ENCODE results near the gene SLC25A51.

SLC25A51 gene

DNA sequence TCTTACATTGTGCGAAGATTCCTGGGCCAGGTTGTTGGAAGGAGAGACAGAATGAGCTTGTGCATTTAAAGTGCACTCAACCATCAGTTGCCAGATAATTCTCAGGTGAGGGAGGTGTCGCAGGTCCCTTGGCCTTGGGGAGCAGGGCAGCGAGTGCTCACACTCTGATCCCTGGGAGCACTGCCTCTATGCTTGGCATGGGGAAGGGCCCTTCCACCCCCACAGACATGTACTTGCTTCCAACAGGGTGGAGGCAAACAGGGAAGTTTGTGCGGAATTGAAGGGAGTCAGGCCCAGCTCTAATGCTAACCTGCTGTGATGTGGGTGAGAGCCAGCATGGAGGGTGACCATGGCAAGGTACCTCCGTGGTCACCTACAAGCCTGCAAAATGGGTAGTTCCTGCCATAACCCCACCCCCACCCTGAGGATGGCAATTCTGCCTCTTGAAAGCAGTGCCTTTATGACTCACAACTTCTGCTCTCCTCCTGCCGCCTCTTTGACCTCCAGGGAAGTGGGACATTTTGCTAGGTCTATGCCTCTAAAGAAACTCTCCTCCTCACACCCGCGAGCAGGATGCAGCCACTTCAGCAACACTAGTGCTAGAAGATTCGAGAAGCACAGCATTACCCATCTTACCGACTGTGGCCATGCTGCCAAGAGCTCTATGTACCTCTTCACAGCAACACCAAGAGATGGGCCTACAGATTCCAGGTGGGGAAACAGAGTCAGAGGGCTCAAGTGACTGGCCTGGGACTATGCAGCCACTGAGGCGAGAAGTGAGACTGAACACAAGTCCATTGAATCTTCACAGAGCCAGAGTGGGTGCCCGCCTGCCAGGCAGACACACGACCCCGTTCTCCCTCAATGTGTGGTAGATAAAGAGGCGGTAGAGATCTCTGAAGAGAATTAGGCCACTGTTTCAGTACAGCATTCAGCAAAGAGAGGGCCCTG, 22.1 kb upstream of the SLC25A51 start:
- Histone ChIP-seq H4K8ac (ENCODE audit: low read depth, low read length) (no peak overlapping the region), H3K79me1 (ENCODE audit: low read length) (peaks cover 5% of the 10 kb centered on the region), H3K79me2 (ENCODE audit: control insufficient read depth, insufficient read depth, low read length, poor library complexity) (no peaks in the 10 kb centered on the region), H3K23ac (ENCODE audit: low read length) (no peak overlapping the region), H3K14ac (ENCODE audit: low read length) (no peak overlapping the region), H3K4ac (ENCODE audit: low read depth, low read length) (no peak overlapping the region), H2BK12ac (ENCODE audit: low read length) (no peak overlapping the region), H3K4me3 (ENCODE audit: low read depth, low read length) (no peak overlapping the region), H2AK5ac (ENCODE audit: low read length) (no peak overlapping the region), H3K9me3 (ENCODE audit: insufficient read depth, low read depth, low read length) (no peaks in the 10 kb centered on the region), H2AFZ (ENCODE audit: insufficient read depth, low read length, poor library complexity) (no peak overlapping the region), H2BK120ac (ENCODE audit: insufficient read depth, low read length, poor library complexity) (no peak overlapping the region), H3K18ac (ENCODE audit: low read length) (peak overlapping the region; percentile 12), H2BK5ac (ENCODE audit: low read depth, low read length, poor library complexity) (no peak overlapping the region), H3K4me1 (ENCODE audit: control insufficient read depth in 1 of 2, insufficient read depth in 2 of 2, low read length in 2 of 2) (peaks cover 32 to 42% of the 10 kb centered on the region in 2 experiments), H3K4me2 (ENCODE audit: low read length) (no peak overlapping the region), H3K9ac (ENCODE audit: low read length) (no peak overlapping the region), H3K36me3 (ENCODE audit: control insufficient read depth in 1 of 2, insufficient read depth in 2 of 2, low read length in 2 of 2) (peaks cover 37 to 46% of the 10 kb centered on the region in 2 experiments), H4K91ac (ENCODE audit: low read depth, low read length) (no peak overlapping the region), H3K27ac (ENCODE audit: low read depth, low read length) (no peak overlapping the region), H3K27me3 (ENCODE audit: insufficient read depth, low read length) (no peaks in the 10 kb centered on the region), H4K12ac (ENCODE audit: low read depth, low read length) (no peak overlapping the region)
- no peak for DNase-seq
- WGBS (ENCODE audit: extremely low coverage, insufficient coverage, insufficient read length), result no CpG with 5 or more reads among the region's 15 CpGs

- Histone ChIP-seq H3K27me3 (ENCODE audit: insufficient read depth, low read length) (no peaks in the 10 kb centered on the region), H2BK120ac (ENCODE audit: insufficient read depth, low read length, poor library complexity) (no peak overlapping the region)
These were observed 21.1 kb upstream of the SLC25A51 start for GRCh38 chr9:37925006-37925405.

DNA sequence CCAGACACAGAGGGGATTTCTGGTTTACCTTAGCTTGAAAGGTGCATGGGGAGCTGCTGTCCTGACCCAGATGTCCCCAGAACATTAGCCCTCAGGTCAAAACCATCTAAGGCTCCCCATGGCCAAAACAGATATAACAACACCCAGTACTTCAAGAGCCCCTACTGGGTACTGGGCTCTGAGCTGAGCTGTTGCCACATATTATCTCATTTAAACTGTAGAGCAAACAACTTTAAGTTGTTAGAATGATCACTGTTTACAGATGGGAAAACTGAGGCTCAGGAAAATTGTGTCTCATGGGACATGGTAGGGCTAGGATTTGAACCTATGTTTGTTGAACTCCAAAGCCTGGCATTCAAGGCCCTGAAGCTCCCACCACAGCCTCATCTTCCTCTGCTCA, 20.6 kb upstream of the SLC25A51 start:
- no peak overlapping the region for H2AK5ac ChIP-seq (ENCODE audit: low read length)
- no peak overlapping the region for H2AFZ ChIP-seq (ENCODE audit: insufficient read depth, low read length, poor library complexity)
- H3K9me3 ChIP-seq (ENCODE audit: insufficient read depth, low read depth, low read length), result no peaks in the 10 kb centered on the region
- no peak for DNase-seq
- H3K27ac ChIP-seq (ENCODE audit: low read depth, low read length), result no peak overlapping the region
- no peak overlapping the region for H2BK120ac ChIP-seq (ENCODE audit: insufficient read depth, low read length, poor library complexity)
- H3K4me2 ChIP-seq (ENCODE audit: low read length), result no peak overlapping the region
- H2BK5ac ChIP-seq (ENCODE audit: low read depth, low read length, poor library complexity), result no peak overlapping the region
- no peak overlapping the region for H3K23ac ChIP-seq (ENCODE audit: low read length)
- no peaks in the 10 kb centered on the region for H3K27me3 ChIP-seq (ENCODE audit: insufficient read depth, low read length)
- no peak overlapping the region for H3K14ac ChIP-seq (ENCODE audit: low read length)
- H3K79me2 ChIP-seq (ENCODE audit: control insufficient read depth, insufficient read depth, low read length, poor library complexity), result no peaks in the 10 kb centered on the region
- H4K12ac ChIP-seq (ENCODE audit: low read depth, low read length), result no peak overlapping the region
- peaks cover 27 to 40% of the 10 kb centered on the region in 2 experiments for H3K4me1 ChIP-seq (ENCODE audit: control insufficient read depth in 1 of 2, insufficient read depth in 2 of 2, low read length in 2 of 2)
- H4K91ac ChIP-seq (ENCODE audit: low read depth, low read length), result no peak overlapping the region
- H3K36me3 ChIP-seq (ENCODE audit: control insufficient read depth in 1 of 2, insufficient read depth in 2 of 2, low read length in 2 of 2), result peaks cover 49 to 58% of the 10 kb centered on the region in 2 experiments
- H3K79me1 ChIP-seq (ENCODE audit: low read length), result peaks cover 5% of the 10 kb centered on the region
- H3K18ac ChIP-seq (ENCODE audit: low read length), result peak overlapping the region; percentile 1
- no peak overlapping the region for H3K9ac ChIP-seq (ENCODE audit: low read length)
- no peak overlapping the region for H2BK12ac ChIP-seq (ENCODE audit: low read length)
- H3K4me3 ChIP-seq (ENCODE audit: low read depth, low read length), result no peak overlapping the region
- H4K8ac ChIP-seq (ENCODE audit: low read depth, low read length), result no peak overlapping the region
- H3K4ac ChIP-seq (ENCODE audit: low read depth, low read length), result no peak overlapping the region

More at GRCh38 chr9:37925006-37925405, 21.1 kb upstream of the SLC25A51 start:
- no peak overlapping the region for H3K9ac ChIP-seq (ENCODE audit: low read length)
- no peak overlapping the region for H2BK5ac ChIP-seq (ENCODE audit: low read depth, low read length, poor library complexity)
- peaks cover 45 to 54% of the 10 kb centered on the region in 2 experiments for H3K36me3 ChIP-seq (ENCODE audit: control insufficient read depth in 1 of 2, insufficient read depth in 2 of 2, low read length in 2 of 2)
- no peak for DNase-seq
- no peak overlapping the region for H4K8ac ChIP-seq (ENCODE audit: low read depth, low read length)
- H3K79me1 ChIP-seq (ENCODE audit: low read length), result peaks cover 5% of the 10 kb centered on the region
- WGBS (ENCODE audit: extremely low coverage, insufficient coverage, insufficient read length), result no CpG with 5 or more reads among the region's 6 CpGs
- H3K4ac ChIP-seq (ENCODE audit: low read depth, low read length), result no peak overlapping the region
- H3K14ac ChIP-seq (ENCODE audit: low read length), result no peak overlapping the region
- H3K79me2 ChIP-seq (ENCODE audit: control insufficient read depth, insufficient read depth, low read length, poor library complexity), result no peaks in the 10 kb centered on the region
- no peak overlapping the region for H3K27ac ChIP-seq (ENCODE audit: low read depth, low read length)
- H3K18ac ChIP-seq (ENCODE audit: low read length), result peak overlapping the region; percentile 1
- H3K4me1 ChIP-seq (ENCODE audit: control insufficient read depth in 1 of 2, insufficient read depth in 2 of 2, low read length in 2 of 2), result peaks cover 29 to 41% of the 10 kb centered on the region in 2 experiments
- H3K4me3 ChIP-seq (ENCODE audit: low read depth, low read length), result no peak overlapping the region
- no peak overlapping the region for H3K23ac ChIP-seq (ENCODE audit: low read length)
- no peak overlapping the region for H4K12ac ChIP-seq (ENCODE audit: low read depth, low read length)
- H3K9me3 ChIP-seq (ENCODE audit: insufficient read depth, low read depth, low read length), result no peaks in the 10 kb centered on the region
- no peak overlapping the region for H4K91ac ChIP-seq (ENCODE audit: low read depth, low read length)
- H2AFZ ChIP-seq (ENCODE audit: insufficient read depth, low read length, poor library complexity), result no peak overlapping the region
- H3K4me2 ChIP-seq (ENCODE audit: low read length), result no peak overlapping the region
- H2AK5ac ChIP-seq (ENCODE audit: low read length), result no peak overlapping the region
- H2BK12ac ChIP-seq (ENCODE audit: low read length), result no peak overlapping the region

- Histone ChIP-seq H2AFZ (ENCODE audit: insufficient read depth, low read length, poor library complexity) (no peak overlapping the region), H3K4me2 (ENCODE audit: low read length) (no peak overlapping the region), H3K23ac (ENCODE audit: low read length) (no peak overlapping the region), H3K9ac (ENCODE audit: low read length) (no peak overlapping the region), H2BK120ac (ENCODE audit: insufficient read depth, low read length, poor library complexity) (no peak overlapping the region), H3K4ac (ENCODE audit: low read depth, low read length) (no peak overlapping the region), H2AK5ac (ENCODE audit: low read length) (peak overlapping the region; percentile 7), H3K9me3 (ENCODE audit: insufficient read depth, low read depth, low read length) (no peaks in the 10 kb centered on the region), H3K14ac (ENCODE audit: low read length) (no peak overlapping the region), H3K18ac (ENCODE audit: low read length) (peak overlapping the region; percentile 3), H3K79me2 (ENCODE audit: control insufficient read depth, insufficient read depth, low read length, poor library complexity) (no peaks in the 10 kb centered on the region), H4K91ac (ENCODE audit: low read depth, low read length) (no peak overlapping the region), H3K4me3 (ENCODE audit: low read depth, low read length) (no peak overlapping the region), H2BK5ac (ENCODE audit: low read depth, low read length, poor library complexity) (no peak overlapping the region), H4K8ac (ENCODE audit: low read depth, low read length) (no peak overlapping the region), H3K36me3 (ENCODE audit: control insufficient read depth in 1 of 2, insufficient read depth in 2 of 2, low read length in 2 of 2) (peaks cover 44 to 53% of the 10 kb centered on the region in 2 experiments), H3K27me3 (ENCODE audit: insufficient read depth, low read length) (no peaks in the 10 kb centered on the region), H3K27ac (ENCODE audit: low read depth, low read length) (no peak overlapping the region), H4K12ac (ENCODE audit: low read depth, low read length) (no peak overlapping the region), H3K4me1 (ENCODE audit: control insufficient read depth in 1 of 2, insufficient read depth in 2 of 2, low read length in 2 of 2) (peaks cover 24 to 35% of the 10 kb centered on the region in 2 experiments), H2BK12ac (ENCODE audit: low read length) (no peak overlapping the region), H3K79me1 (ENCODE audit: low read length) (peaks cover 5% of the 10 kb centered on the region)
- DNase-seq, result no peak
- WGBS (ENCODE audit: extremely low coverage, insufficient coverage, insufficient read length), result no CpG with 5 or more reads among the region's 25 CpGs
These were observed 20.0 kb upstream of the SLC25A51 start for GRCh38 chr9:37923796-37924427.

Measured in trophoblast cell (in vitro differentiated cells and primary cell).